Measurements from ENCODE around the gene DNAH7. TPM values are rescaled to one million over a fixed set of nuclear protein-coding genes. Genes with fewer than 3 reads are reported as not detected.

Gene DNAH7
- 0.39 and 0.73 TPM in 2 replicates for total RNA-seq

GRCh38 chr2:196068271-196069209 is at the start of gene DNAH7:
Gene DNAH7 (minus strand): TSS chr2:196068837. CDS start chr2:196068711, 126 bp downstream.

Other genes with a start within 250 kb of the DNAH7 start
- gene STK17B, start 102.7 kb upstream of the DNAH7 start, total RNA-seq = 19.8 and 38.3 TPM in 2 replicates

All from subcutaneous preadipocyte (primary cell).